Measurements from ENCODE around the gene POLR2A. TPM values are rescaled to one million over a fixed set of nuclear protein-coding genes. Genes with fewer than 3 reads are reported as not detected.
A peak's percentile ranks its signal among the peaks of the same experiment; 100 is the strongest.
"Not testable (repeated sequence)": the region's sequence is repeated elsewhere in the genome, so short reads cannot be mapped to it uniquely, and the experiment has no call there.

POLR2A gene
- total RNA-seq, 1 donor from 2014 or later: 230 TPM

DNA sequence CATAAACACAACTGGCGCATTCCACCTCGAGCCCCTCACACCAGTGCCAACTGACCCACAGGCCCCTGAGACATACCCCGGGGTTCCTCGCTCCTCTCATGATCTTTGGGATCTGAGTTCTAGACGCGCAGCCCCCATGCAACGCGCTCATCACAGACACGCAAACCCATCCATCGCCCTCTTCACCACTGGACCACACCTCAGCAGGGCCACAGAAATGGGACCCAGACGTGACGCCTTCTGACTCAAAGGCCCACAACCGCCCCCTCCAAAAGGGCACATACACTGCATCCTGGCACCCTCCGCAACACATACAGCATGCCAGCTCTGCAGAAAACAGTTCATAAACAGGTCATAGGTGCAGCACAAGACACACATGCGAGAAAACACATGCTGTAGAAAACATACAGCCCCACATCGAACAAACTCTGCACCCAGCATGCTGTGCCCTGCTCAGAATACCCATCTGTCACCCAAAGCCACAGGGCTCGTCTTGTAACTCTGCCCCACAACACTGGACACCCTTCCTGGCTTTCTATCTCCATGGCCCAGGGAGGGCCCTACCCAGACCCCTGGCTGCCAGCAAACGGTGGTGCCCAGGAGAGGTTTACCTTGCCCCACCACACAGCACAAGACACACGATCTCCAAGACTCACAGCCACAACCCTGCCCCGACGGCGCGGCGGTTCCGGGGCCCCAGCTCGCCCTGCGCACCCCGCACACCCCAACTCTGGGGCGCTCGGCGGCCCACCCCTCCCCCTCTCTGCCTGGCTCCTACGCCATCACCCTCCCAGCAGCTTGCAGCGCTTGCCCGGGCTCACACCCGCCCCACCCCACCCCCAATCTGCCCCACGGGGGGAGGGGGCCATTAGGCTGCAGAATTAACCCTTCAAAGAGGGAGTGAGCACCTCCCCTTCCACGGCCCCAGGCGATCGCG, 5.6 kb upstream of the POLR2A start:
- intact Hi-C loops (cut with micrococcal nuclease): loop anchor here (1.0 kb wide), 1 partner anchor 22 kb away; no protein-coding TSS in a partner anchor
- Mint-ChIP-seq H3K36me3 (ENCODE audit: low read depth) (peaks cover 7% of the 10 kb centered on the region), H3K4me1 (peaks cover 52% of the 10 kb centered on the region), H3K27ac (peak overlapping the region; percentile 78), H3K27me3 (no peaks in the 10 kb centered on the region), H3K9me3 (no peaks in the 10 kb centered on the region), H3K4me3 (peak overlapping the region; percentile 90)
- DNase-seq: peak; percentile 88

DNA sequence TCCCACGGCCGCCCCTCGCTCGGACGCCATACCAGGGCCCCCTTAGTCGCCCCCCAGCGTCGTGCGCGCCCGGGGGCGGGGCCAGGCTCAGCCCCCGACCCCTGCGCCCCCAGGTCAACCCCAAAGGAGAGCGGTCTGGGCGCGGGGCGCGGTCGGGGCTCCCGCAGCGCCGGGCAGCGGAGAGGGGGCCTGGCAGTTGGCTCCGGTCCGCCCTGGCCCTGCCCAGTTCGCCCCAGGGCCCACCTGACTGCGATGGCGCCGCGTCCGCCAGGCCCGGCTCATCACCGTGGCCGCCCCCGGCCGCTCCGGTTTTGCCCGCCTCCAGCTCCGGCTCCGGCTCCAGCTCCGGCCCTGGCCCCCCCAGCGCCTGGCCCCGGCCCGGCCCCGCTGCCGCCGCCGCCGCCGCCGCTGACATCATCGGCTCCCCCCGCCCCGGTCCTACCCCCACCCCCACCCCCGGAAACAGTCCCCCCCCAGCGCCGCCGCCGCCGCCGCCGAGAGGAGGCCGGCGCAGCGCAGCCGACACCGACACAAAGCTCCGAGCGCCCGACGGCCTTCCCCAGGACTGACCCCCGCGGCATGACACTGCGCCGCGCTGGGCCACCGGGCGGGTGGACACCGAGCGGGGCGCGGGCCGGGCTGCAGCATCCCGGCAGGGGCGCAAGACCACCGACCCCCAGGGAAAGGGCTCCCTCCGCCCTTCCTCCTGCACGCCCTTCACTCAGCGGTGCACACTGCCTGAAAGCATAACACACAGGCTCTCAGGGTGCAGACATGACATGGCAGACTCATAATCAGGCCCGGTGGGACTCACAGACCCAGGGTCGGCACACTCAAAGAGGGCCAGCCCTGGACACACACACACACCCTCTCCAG, 4.7 kb upstream of the POLR2A start, which contains the start of gene ZBTB4:
Gene ZBTB4 (minus strand): TSS at position 419 of the 876 bp plus-strand sequence. CDS start 12,830 bp downstream, outside the sequence.
- peak; percentile 90 for DNase-seq
- H3K27ac Mint-ChIP-seq: peak within 1 kb of the TSS; percentile 88
- H3K27me3 Mint-ChIP-seq: no peaks in the 10 kb centered on the region
- intact Hi-C loops (cut with micrococcal nuclease): loop anchor here (5.0 kb wide), 2 partner anchors 127 to 363 kb away; partner anchors contain the start of gene KCTD11
- H3K36me3 Mint-ChIP-seq (ENCODE audit: low read depth): peaks cover 7% of the 10 kb centered on the region
- H3K4me1 Mint-ChIP-seq: peaks cover 56% of the 10 kb centered on the region
- peak within 1 kb of the TSS; percentile 90 for H3K4me3 Mint-ChIP-seq
- no peaks in the 10 kb centered on the region for H3K9me3 Mint-ChIP-seq

DNA sequence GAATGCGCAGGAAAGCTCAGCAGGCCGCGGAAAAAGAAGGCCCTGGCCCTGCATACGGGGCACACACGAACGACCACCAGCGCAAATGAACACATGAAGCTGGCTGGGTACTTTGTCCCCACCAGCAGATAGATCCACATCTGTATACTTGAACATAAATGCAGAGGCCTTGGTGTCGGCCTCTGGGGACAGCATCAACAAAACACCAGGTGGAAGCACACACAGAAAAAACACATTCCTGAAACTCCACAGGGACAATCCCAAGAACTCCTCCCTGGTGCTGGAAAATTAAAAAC, 4.1 kb upstream of the POLR2A start:
- H3K36me3 Mint-ChIP-seq (ENCODE audit: low read depth): peaks cover 10% of the 10 kb centered on the region
- H3K4me3 Mint-ChIP-seq: peak overlapping the region; percentile 88
- peaks cover 56% of the 10 kb centered on the region for H3K4me1 Mint-ChIP-seq

DNA sequence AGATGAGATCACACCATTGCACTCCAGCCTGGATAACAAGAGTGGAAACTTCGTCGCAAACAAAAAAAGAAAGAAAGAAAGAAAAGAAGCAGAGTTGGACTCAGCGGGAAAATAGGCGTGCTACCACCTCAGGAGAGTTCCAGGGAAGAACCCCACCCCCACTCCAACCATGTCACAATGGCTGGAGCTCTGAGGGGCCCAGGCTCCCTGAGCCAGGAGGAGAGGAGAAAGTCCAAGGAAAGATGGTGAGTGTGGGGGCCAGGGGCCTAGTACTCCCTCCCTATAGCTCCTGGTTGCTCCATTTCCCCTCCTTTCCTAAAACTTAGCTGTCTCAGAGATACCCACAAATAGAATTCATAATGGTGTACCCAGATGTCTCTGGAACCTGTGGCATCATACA, 2.9 kb upstream of the POLR2A start, which contains the start of gene SLC35G6:
Gene SLC35G6 (plus strand): TSS at position 172 of the 400 bp plus-strand sequence. CDS start 71 bp downstream, at position 243.
- H3K9me3 Mint-ChIP-seq, H3K27me3 Mint-ChIP-seq, DNase-seq: not testable (repeated sequence)
- Mint-ChIP-seq H3K27ac (peak within 1 kb of the TSS; percentile 59), H3K4me3 (peak within 1 kb of the TSS; percentile 88), H3K36me3 (ENCODE audit: low read depth) (peaks cover 14% of the 10 kb centered on the region), H3K4me1 (peaks cover 60% of the 10 kb centered on the region)
- intact Hi-C loops (cut with micrococcal nuclease): loop anchor here (5.0 kb wide), 2 partner anchors 129 to 361 kb away; partner anchors contain the start of gene KCTD11

More for the DNA sequence above, 4.1 kb upstream of the POLR2A start:
- H3K27me3 Mint-ChIP-seq: no peaks in the 10 kb centered on the region
- intact Hi-C loops (cut with micrococcal nuclease): loop anchor here (5.0 kb wide), 2 partner anchors 128 to 362 kb away; partner anchors contain the start of gene KCTD11
- H3K9me3 Mint-ChIP-seq: no peaks in the 10 kb centered on the region
- no peak for DNase-seq
- peak overlapping the region; percentile 88 for H3K27ac Mint-ChIP-seq

DNA sequence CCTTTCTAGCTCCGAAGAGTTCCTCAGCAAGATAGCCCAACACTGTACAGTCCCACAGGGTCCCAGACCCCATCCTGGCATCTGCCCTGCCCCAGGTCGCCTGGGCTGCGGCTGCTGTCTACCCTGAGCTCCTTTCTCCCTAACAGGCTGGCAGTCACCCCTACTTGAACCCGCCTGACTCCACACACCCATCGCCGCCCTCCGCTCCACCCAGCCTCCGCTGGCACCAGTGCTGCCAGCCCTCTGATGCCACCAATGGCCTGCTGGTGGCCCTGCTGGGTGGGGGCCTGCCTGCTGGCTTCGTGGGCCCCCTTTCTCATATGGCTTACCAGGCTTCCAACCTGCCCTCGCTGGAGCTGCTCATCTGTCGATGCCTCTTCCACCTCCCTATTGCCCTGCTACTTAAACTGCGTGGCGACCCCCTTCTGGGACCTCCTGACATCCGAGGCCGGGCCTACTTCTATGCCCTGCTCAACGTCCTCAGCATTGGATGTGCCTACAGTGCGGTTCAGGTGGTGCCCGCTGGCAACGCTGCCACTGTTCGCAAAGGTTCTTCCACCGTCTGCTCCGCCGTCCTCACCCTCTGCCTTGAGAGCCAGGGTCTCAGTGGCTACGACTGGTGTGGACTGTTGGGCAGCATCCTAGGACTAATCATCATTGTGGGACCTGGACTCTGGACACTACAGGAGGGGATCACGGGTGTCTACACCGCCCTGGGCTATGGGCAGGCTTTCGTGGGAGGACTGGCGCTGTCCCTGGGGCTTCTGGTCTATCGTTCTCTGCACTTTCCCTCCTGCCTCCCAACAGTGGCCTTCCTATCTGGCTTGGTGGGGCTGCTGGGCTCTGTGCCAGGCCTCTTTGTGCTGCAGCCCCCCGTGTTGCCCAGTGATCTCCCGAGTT, 2.1 kb upstream of the POLR2A start:
- H3K27me3 Mint-ChIP-seq, DNase-seq, H3K9me3 Mint-ChIP-seq: not testable (repeated sequence)
- Mint-ChIP-seq H3K4me1 (peaks cover 55% of the 10 kb centered on the region), H3K4me3 (peak overlapping the region; percentile 88), H3K36me3 (ENCODE audit: low read depth) (peaks cover 15% of the 10 kb centered on the region), H3K27ac (peak overlapping the region; percentile 100)
- intact Hi-C loops (cut with micrococcal nuclease): loop anchor here (5.0 kb wide), 2 partner anchors 130 to 360 kb away; partner anchors contain the start of gene KCTD11

DNA sequence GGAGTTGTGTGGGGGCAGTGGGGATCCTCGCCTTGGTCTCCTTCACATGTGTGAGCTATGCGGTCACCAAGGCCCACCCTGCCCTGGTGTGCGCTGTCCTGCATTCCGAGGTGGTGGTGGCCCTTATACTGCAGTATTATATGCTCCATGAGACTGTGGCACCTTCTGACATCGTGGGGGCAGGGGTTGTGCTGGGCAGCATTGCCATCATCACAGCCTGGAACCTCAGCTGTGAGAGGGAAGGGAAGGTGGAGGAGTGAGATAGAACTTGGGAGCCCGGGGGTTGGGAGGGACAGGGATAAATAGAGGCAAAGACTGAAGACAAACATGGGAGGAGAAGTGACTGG, 1.5 kb upstream of the POLR2A start:
- H3K9me3 Mint-ChIP-seq, H3K27me3 Mint-ChIP-seq: not testable (repeated sequence)
- H3K4me3 Mint-ChIP-seq: peak overlapping the region; percentile 88
- peak overlapping the region; percentile 100 for H3K27ac Mint-ChIP-seq
- intact Hi-C loops (cut with micrococcal nuclease): loop anchor here (1.0 to 5.0 kb wide), 5 partner anchors 27 to 360 kb away; partner anchors contain the start of genes KCTD11, TMEM102 and TMEM256
- H3K4me1 Mint-ChIP-seq: peaks cover 54% of the 10 kb centered on the region
- H3K36me3 Mint-ChIP-seq (ENCODE audit: low read depth): peaks cover 20% of the 10 kb centered on the region
- peak; percentile 65 for DNase-seq

DNA sequence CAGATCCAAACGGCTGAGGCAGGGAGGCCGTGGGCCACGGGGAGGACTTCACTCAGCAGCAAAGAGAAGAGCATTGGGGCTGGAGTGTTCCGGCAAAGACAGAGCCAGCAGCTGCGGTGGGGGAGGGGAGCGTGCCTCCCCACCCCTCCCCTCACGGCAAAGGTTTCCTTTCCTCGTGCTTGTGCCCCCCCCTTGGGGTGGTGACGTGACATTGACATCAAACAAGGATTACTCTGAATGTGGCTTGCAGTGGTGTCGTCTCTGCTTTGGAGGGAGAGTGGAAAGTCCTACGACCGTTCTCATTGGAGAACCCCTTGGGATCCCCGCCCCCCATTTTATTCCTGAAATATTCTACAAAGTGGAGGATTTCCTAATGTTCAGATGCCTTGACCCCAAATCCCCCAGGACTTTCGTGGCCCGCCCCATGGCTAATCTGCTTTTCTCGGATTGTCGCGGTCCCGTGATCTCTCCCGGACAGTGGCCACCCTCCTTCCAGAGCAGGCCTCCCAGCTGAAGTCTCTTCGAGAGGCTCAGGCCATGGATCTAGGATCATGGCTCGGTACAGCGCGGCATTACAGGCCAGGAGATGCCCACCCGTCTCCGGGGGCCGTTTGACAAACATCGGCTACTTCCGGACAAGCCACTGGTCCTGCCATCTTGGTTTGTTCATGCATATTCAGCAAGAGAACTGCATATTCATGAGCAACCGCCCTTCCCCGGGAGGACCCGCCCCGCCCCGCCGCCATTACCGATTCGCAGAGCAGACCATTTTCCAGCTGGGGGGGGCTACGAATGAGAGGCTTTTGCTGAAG, 705 bp upstream of the POLR2A start:
- Mint-ChIP-seq H3K36me3 (ENCODE audit: low read depth) (peaks cover 22% of the 10 kb centered on the region), H3K27ac (peak overlapping the region; percentile 100), H3K4me3 (peak overlapping the region; percentile 88), H3K4me1 (peaks cover 50% of the 10 kb centered on the region), H3K27me3 (no peaks in the 10 kb centered on the region), H3K9me3 (no peaks in the 10 kb centered on the region)
- DNase-seq: peak; percentile 97
- intact Hi-C loops (cut with micrococcal nuclease): loop anchor here (1.0 to 5.0 kb wide), 10 partner anchors 28 to 359 kb away; partner anchors contain the start of genes EIF5A, KCTD11, PLSCR3 and SENP3

DNA sequence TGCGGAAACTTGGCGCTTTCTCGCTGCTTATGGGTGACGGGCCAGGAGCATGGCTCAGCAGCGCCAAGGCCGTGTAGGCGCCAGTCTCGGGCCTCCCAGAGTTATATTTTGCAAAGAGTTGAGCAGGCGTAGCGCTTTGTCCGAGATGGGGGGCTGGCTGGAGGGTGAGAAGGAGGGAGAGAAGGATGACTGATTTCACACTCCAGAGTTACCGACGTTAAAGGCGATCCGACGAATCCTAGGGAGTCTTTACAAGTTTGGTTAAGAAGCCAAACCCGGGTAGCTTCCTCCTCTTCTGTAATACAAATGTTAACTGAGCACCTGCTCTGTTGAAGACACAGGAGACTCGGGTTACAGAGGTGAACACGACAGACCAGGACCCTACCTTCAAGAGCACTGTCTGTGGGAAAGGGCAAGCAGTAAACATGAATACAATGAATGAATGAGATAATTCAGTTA, 782 bp downstream of the POLR2A start:
- DNase-seq: no peak
- no peaks in the 10 kb centered on the region for H3K27me3 Mint-ChIP-seq
- H3K27ac Mint-ChIP-seq: peak overlapping the region; percentile 100
- peaks cover 58% of the 10 kb centered on the region for H3K4me1 Mint-ChIP-seq
- peak overlapping the region; percentile 88 for H3K4me3 Mint-ChIP-seq
- peaks cover 30% of the 10 kb centered on the region for H3K36me3 Mint-ChIP-seq (ENCODE audit: low read depth)
- intact Hi-C loops (cut with micrococcal nuclease): loop anchor here (2.0 to 5.0 kb wide), 7 partner anchors 64 to 357 kb away; partner anchors contain the start of genes EIF5A, KCTD11, PLSCR3 and SENP3
- no peaks in the 10 kb centered on the region for H3K9me3 Mint-ChIP-seq

DNA sequence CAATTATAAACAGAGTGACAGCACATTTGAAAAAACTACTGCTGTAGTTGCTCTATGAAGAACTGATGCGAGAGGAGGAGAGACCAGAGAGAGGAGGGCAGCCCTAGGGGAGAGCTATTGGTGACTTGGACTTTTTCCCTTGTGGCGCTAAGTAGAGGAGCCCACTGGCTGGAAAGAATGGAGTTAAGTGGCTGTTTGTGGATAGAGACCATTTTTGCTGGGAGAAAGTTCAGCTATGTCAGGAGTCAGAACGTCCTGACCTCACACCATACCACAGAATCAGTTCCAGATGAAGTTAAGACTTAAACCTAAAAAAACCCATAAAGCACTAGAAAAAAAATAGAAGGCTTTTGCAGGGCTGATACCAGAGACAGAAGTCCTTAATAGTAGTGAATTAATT, 2.0 kb downstream of the POLR2A start:
- no peak for DNase-seq
- Mint-ChIP-seq H3K36me3 (ENCODE audit: low read depth) (peaks cover 37% of the 10 kb centered on the region), H3K9me3 (no peaks in the 10 kb centered on the region), H3K27ac (peak overlapping the region; percentile 51), H3K27me3 (no peaks in the 10 kb centered on the region), H3K4me1 (peaks cover 59% of the 10 kb centered on the region), H3K4me3 (peak overlapping the region; percentile 88)
- intact Hi-C loops (cut with micrococcal nuclease): loop anchor here (2.0 kb wide), 1 partner anchor 15 kb away; no protein-coding TSS in a partner anchor

DNA sequence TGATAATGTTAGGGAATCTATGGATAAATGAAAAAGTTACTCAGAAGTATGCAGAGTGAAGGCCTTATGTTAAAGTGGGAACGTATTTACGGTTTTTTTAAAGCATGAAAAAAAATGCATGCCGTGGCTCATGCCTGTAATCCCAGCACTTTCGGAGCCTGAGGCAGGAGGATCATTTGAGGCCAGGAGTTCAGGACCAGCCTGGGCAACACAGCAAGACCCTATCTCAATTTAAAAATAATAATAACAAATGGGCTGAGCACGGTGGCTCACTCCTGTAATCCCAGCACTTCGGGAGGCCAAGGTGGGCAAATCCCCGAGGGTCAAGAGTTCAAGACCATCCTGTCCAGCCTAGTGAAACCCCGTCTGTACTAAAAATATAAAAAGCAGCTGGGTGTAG, 6.0 kb downstream of the POLR2A start:
- no peak overlapping the region for H3K27ac Mint-ChIP-seq

DNA sequence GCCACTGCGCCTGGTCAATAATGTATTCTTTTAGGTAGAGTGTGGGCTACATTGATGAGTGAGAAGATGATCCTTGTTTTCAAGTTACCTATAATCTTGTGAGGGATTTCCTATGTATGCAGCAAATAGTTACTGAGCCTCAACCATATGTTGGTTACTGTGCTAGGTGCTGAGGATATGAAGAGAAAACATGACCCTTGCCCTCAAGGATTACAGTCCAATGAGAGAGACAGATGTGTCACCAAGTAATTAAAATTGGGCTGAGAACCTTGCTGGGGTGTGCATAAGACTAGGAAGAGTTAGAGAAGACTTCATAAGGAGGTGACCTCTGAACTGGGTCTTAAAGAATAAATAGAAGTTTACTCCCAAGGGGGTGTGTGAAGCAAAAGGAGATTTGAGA, 7.4 kb downstream of the POLR2A start:
- H3K4me1 Mint-ChIP-seq: peaks cover 49% of the 10 kb centered on the region
- intact Hi-C loops (cut with micrococcal nuclease): no loop called here
- H3K4me3 Mint-ChIP-seq: no peak overlapping the region
- no peak overlapping the region for H3K27ac Mint-ChIP-seq
- DNase-seq: no peak
- no peaks in the 10 kb centered on the region for H3K27me3 Mint-ChIP-seq
- peaks cover 56% of the 10 kb centered on the region for H3K36me3 Mint-ChIP-seq (ENCODE audit: low read depth)
- H3K9me3 Mint-ChIP-seq: no peaks in the 10 kb centered on the region

More for the DNA sequence above, 6.0 kb downstream of the POLR2A start:
- no peak for DNase-seq
- Mint-ChIP-seq H3K4me1 (peaks cover 57% of the 10 kb centered on the region), H3K4me3 (peak overlapping the region; percentile 24), H3K36me3 (ENCODE audit: low read depth) (peaks cover 58% of the 10 kb centered on the region), H3K27me3 (no peaks in the 10 kb centered on the region), H3K9me3 (no peaks in the 10 kb centered on the region)
- intact Hi-C loops (cut with micrococcal nuclease): no loop called here

DNA sequence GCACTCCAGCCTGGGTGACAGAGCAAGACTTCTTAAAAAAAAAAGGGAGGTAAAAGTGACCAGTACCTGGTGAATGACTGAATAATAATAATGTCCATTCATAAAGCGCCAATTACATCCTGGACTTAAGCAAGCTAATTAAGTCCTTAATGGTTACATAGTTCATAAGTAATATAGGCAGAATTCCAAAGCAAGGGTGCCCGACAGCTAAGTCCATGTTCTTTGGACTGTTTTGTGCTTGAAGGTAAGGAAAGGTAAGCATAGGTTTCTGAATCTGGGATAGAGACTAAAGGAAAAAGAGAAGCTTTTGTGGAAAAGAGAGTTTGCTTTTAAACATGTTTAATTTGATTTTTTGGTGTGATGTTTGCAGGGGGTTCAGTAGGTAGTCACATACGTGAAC, 9.8 kb downstream of the POLR2A start:
- peaks cover 63% of the 10 kb centered on the region for H3K36me3 Mint-ChIP-seq (ENCODE audit: low read depth)

More for the DNA sequence above, 9.8 kb downstream of the POLR2A start:
- H3K4me3 Mint-ChIP-seq: no peak overlapping the region
- peaks cover 36% of the 10 kb centered on the region for H3K4me1 Mint-ChIP-seq
- DNase-seq: no peak
- intact Hi-C loops (cut with micrococcal nuclease): no loop called here
- no peak overlapping the region for H3K27ac Mint-ChIP-seq
- no peaks in the 10 kb centered on the region for H3K9me3 Mint-ChIP-seq
- H3K27me3 Mint-ChIP-seq: no peaks in the 10 kb centered on the region

Data from activated CD4-positive, alpha-beta T cell treated with anti-CD3 and anti-CD28 coated beads, Interleukin-2, amount 10 ng/mL, durations not matched to agents 24 days and 14 days (primary cell).